Effector memory CD8-positive, alpha-beta T cell (primary cell): ENCODE results near the gene MYRF.
A peak's percentile ranks its signal among the peaks of the same experiment; 100 is the strongest.

Source experiments
- ATAC-seq: fragments of 150-1000 bp; cut with Tn5 transposase; replicated peaks from 2 replicates; pipeline ENCODE4 v1.10.0; 2021; ENCODE audit warnings: mild to moderate bottlenecking, moderate library complexity
- DNase-seq, 3 experiments: peaks; one replicate each; pipeline ENCODE4 v3.0.0; 2021
- H3K27ac Mint-ChIP-seq, 2 donors: one replicate each; pipeline ENCODE4 v1.8.0; 2022; ENCODE audit warnings: mild to moderate bottlenecking in 2 of 2, mixed read lengths in 2 of 2, moderate library complexity in 2 of 2
- H3K27me3 Mint-ChIP-seq, 2 donors: one replicate each; pipeline ENCODE4 v1.8.0; 2022; ENCODE audit warnings: mixed read lengths in 2 of 2
- H3K36me3 Mint-ChIP-seq: one replicate; pipeline ENCODE4 v1.8.0; 2022; ENCODE audit warnings: mild to moderate bottlenecking, moderate library complexity, mixed read lengths; ENCODE audit not compliant: insufficient read depth
- H3K4me1 Mint-ChIP-seq, 2 donors: one replicate each; pipeline ENCODE4 v1.8.0; 2022; ENCODE audit warnings: low read depth in 2 of 2, mixed read lengths in 2 of 2
- H3K4me3 Mint-ChIP-seq, 2 donors: one replicate each; pipeline ENCODE4 v1.8.0; 2022; ENCODE audit warnings: mild to moderate bottlenecking in 2 of 2, mixed read lengths in 2 of 2, moderate library complexity in 2 of 2
- H3K9me3 Mint-ChIP-seq, 2 donors: one replicate each; pipeline ENCODE4 v1.8.0; 2022; ENCODE audit warnings: mixed read lengths in 2 of 2

Gene MYRF

DNA sequence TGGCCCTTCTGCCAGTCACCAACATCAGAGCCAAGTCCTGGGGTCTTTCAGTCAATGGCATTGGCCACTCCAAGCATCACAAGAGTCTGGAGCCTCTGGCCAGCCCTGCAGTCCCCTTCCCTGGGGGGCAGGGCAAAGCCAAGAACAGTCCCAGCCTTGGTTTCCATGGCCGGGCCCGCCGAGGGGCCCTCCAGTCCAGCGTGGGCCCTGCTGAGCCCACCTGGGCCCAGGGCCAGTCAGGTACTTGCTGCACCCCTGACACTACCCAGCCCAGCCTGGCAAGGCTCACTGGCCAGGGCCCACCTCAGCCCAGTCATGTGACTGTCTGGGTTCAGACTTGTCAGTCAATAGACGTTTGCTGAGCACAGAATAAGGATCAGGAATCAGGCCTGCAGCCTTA is 29.1 kb downstream of the MYRF start:
- Mint-ChIP-seq H3K4me1 (peaks cover 11% of the 10 kb centered on the region in 2 donors), H3K9me3 (no peaks in the 10 kb centered on the region)

DNA sequence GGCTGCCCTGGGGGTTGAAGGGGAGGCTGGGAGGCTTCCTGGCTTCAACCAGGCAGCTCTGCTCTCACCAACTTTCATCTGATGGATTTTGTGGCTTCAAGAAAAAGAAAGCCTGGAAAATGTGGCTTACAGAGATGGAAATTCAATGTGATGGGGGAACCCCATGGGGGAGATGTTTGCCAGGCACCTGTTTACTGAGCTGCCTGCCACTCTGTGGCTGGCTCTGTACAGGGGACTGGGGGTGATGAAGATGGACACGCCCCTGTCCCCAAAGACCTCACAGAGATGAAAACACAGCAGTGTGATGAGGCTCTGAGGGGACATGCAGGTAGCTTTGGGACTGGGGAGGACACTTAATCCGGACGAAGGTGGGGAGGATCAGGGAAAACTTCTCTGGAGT is 29.9 kb downstream of the MYRF start:
- DNase-seq (no peak), ATAC-seq (no peak)
- Mint-ChIP-seq H3K9me3 (no peaks in the 10 kb centered on the region), H3K36me3 (peaks cover 3% of the 10 kb centered on the region), H3K4me1 (peaks cover 5% of the 10 kb centered on the region in 2 donors), H3K27me3 (no peaks in the 10 kb centered on the region), H3K4me3 (no peak overlapping the region), H3K27ac (no peak overlapping the region)

More for the DNA sequence above, 29.1 kb downstream of the MYRF start:
- DNase-seq = no peak
- ATAC-seq = no peak
- Mint-ChIP-seq H3K36me3 (peaks cover 7% of the 10 kb centered on the region), H3K4me3 (no peak overlapping the region), H3K27me3 (no peaks in the 10 kb centered on the region), H3K27ac (no peak overlapping the region)

DNA sequence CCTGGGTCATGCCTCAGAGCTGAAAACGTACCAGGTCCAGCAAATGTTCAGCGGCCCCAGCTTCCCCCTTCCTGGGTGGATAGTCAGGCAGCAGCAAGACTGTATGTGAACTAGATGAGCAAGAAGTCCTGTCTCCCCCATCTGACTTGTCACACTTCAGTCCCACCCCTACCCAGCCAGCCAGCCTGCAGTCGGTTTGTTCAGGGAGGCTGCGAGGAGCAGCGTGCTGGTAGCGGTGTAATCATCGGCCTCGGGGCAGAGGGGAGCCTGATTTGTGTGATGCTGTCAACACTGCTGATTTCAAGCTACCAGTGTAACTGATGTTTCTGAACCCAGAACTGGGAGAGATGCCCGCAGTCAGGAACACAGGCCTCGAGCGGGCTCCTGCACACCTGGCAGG is 30.4 kb downstream of the MYRF start:
- H3K4me1 Mint-ChIP-seq = peaks cover 3 to 4% of the 10 kb centered on the region in 2 donors
- H3K9me3 Mint-ChIP-seq = no peaks in the 10 kb centered on the region
- DNase-seq (no peak), ATAC-seq (no peak)
- peak overlapping the region in 1 of 2 donors; percentile 67 for H3K27ac Mint-ChIP-seq
- no peaks in the 10 kb centered on the region for H3K27me3 Mint-ChIP-seq
- H3K36me3 Mint-ChIP-seq = peaks cover 3% of the 10 kb centered on the region
- H3K4me3 Mint-ChIP-seq = no peak overlapping the region

DNA sequence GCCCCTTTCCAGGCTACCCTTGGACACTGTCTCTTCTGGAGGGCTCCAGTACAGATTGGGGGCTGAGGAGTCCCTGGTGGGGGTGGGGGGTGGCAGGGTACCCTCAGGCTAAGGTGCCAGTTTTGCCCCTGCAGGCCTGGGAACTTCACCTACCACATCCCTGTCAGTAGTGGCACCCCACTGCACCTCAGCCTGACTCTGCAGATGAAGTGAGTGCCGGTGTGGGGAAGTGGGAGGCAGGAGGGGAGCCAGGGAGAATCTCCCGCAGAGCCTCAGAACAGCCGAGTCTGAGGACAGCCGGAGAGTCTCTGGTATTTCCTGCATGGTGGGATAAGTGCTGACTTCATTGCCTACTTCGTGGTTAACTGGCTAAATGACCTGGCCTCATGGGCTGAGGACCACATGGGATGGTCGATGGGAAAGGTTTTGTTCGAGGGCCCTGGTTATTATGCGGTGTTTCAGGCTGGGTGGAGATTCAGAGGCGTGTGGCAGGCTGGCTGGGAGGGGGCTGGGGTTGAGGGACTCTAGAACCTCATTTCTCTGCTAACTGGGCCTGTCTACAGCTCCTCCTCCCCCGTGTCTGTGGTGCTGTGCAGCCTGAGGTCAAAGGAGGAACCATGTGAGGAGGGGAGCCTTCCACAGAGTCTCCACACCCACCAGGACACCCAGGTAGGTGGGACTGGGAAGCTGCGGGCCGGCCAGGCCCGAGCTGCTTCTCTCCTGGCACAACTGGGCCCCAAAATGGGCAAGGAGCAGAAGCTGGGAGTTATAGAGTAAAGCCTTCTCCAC is 31.5 kb downstream of the MYRF start:
- peaks cover 8% of the 10 kb centered on the region for H3K36me3 Mint-ChIP-seq
- H3K4me3 Mint-ChIP-seq = no peak overlapping the region
- H3K9me3 Mint-ChIP-seq = no peaks in the 10 kb centered on the region
- no peaks in the 10 kb centered on the region for H3K27me3 Mint-ChIP-seq
- H3K4me1 Mint-ChIP-seq = no peaks in the 10 kb centered on the region
- no peak for ATAC-seq
- no peak for DNase-seq
- H3K27ac Mint-ChIP-seq = peak overlapping the region; percentile 67 to 77

DNA sequence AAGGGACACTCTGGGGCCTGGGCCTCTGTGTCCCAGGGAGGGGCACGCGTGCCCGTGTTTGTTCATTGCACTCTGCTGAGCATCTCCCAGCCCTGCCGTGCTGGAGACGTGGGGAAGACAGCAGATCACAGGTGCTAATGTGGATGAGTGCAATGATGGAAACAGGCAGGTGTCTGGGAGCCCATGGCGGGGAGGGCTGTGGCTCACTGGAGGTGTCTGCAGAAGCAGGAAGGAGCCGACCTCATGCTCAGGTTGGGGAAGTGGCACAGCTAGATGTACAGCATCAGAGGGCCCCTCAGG is 32.0 kb downstream of the MYRF start:
- H3K9me3 Mint-ChIP-seq = no peaks in the 10 kb centered on the region
- H3K27ac Mint-ChIP-seq = peak overlapping the region; percentile 67 to 77
- H3K36me3 Mint-ChIP-seq = peaks cover 12% of the 10 kb centered on the region
- DNase-seq = no peak
- H3K4me3 Mint-ChIP-seq = no peak overlapping the region
- H3K4me1 Mint-ChIP-seq = no peaks in the 10 kb centered on the region
- ATAC-seq = no peak
- H3K27me3 Mint-ChIP-seq = no peaks in the 10 kb centered on the region

DNA sequence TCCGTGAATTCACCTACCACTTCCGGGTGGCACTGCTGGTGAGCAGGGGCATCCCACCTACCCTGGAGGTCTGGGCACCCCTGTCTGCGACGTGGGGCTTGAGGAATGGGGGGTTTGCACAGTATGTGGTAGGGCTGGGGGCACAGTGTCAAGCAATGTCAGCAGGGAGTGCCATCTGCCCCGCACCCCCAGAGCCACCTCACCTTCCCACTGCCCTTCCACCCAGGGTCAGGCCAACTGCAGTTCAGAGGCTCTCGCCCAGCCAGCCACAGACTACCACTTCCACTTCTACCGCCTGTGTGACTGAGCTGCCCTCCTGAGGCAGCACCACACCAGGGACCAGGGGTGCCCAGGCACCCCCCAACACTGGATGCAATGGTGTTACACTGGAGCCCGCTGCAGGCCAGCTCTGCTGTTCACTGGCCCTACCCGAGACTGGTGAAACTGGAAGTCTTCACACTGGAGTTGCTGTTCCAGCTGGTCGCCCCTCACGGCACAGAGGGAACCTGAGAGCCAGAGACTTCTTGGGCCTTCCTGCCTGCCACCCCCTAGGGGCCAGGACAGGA is 33.5 kb downstream of the MYRF start:
- peak overlapping the region in 1 of 2 donors; percentile 32 for H3K27ac Mint-ChIP-seq
- no peaks in the 10 kb centered on the region for H3K9me3 Mint-ChIP-seq
- no peak for ATAC-seq

DNA sequence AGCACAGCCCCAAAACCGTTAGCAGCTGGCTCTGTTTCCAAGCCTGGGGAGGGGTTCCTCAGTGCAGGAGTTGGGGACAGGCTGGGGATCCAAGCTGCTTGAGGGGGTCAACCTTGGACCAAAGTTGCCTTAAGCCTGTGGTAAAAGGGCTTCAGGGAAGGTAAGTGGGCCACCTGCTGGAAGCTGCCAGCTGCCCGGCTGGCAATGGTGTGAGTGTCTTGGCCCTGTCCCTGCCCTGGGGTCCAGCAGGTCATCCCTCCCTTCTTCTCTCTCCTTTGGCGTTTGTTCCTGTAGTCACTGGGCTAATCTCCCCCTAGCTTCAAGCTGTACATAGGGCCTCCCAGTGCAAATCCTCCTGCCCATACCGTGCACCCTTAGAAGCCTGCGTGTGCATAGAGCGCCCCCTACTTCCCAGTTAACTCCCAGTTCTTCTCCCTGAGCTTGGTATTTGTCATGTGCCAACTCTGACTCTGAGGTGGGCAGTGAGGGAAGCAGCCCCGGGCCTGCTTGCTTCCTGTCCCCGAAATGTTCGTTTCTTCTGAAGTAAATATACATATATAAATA is 35.6 kb downstream of the MYRF start:
- no peak for DNase-seq
- no peak for ATAC-seq
- H3K4me1 Mint-ChIP-seq = peaks cover 11 to 20% of the 10 kb centered on the region in 2 donors
- H3K27ac Mint-ChIP-seq = peak overlapping the region in 1 of 2 donors; percentile 77
- no peaks in the 10 kb centered on the region for H3K9me3 Mint-ChIP-seq
- H3K27me3 Mint-ChIP-seq = no peaks in the 10 kb centered on the region
- H3K36me3 Mint-ChIP-seq = peaks cover 28% of the 10 kb centered on the region
- H3K4me3 Mint-ChIP-seq = no peak overlapping the region

More for the DNA sequence above, 33.5 kb downstream of the MYRF start:
- DNase-seq = no peak
- Mint-ChIP-seq H3K27me3 (no peaks in the 10 kb centered on the region), H3K36me3 (peaks cover 17% of the 10 kb centered on the region), H3K4me3 (no peak overlapping the region), H3K4me1 (peaks cover 0 to 5% of the 10 kb centered on the region in 2 donors)

DNA sequence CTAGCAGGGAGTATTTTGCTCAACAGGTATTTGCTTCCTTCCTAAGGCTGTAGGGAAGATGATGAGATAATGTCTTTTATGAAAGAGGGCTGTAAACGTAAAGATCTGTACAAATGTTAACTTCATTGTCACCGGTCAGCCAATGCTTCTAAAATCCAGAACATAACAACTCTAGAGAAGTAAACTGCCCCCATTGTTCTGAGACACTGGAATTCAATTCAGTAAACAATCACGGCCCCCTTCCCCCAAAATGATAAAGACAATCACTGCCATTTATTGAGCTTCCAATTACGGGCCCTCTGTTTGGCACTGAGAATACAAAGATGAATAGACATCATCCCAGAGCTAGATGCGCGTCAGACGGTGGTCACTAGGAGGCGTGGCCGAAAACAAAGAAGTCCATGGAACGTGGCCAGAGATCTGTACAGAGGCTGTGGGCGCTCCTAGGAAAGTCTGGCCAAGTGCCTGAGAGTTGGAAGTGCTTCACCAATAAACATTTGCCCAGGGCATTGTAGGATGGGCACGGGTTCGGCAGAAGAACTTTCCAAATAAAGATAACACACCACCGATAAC is 39.4 kb downstream of the MYRF start:
- peak; percentile 34 to 49 (median 39) for DNase-seq
- Mint-ChIP-seq H3K27me3 (no peaks in the 10 kb centered on the region), H3K36me3 (peaks cover 35% of the 10 kb centered on the region), H3K9me3 (no peaks in the 10 kb centered on the region), H3K4me3 (peak overlapping the region; percentile 87 to 98), H3K4me1 (peaks cover 16 to 26% of the 10 kb centered on the region in 2 donors), H3K27ac (peak overlapping the region; percentile 97 to 100)
- peak; percentile 40 for ATAC-seq

DNA sequence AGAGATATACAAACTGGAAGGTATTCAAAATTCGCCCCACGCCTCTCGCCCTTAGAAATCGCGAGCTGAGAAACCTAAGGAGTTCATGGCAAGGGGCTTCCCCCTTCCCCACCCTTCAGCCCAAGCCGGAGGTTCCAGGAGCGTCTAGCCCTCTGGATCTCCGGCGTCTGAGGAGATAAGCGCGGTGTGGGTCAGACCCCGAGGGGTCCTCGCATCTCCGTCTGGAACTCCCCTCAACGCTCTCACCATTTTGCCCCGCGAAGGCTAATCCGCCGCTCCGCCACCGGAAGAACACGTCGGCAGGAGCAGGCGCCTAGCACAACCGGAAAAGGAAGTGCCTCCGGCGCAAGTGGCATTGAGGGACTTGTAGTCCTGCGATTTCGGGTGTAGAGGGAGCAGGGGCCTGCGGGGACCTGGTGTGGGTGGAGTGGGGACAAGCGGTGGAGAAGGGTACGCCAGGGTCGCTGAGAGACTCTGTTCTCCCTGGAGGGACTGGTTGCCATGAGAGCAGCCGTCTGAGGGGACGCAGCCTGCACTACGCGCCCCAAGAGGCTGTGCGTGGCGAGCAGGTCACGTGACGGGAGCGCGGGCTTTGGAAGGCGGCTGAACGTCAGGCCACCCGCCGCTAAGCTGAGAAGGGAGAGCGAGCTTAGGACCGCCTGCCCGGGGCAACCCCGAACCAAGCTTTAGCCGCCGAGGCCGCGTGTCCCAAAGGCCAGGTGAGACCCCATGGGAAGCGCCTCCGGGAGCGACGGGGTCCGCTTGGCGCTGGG is 40.1 kb downstream of the MYRF start, which contains the start of the genes FEN1 and TMEM258:
Gene FEN1, plus strand, starts transcription at position 602 of the 773 bp plus-strand sequence. CDS start 2,451 bp downstream, outside the sequence.
Gene TMEM258, minus strand, starts transcription at position 290 of the 773 bp plus-strand sequence. Its CDS starts 41 bp downstream, at position 249.
- Mint-ChIP-seq H3K27ac (peak within 1 kb of the TSS; percentile 97 to 100), H3K4me3 (peak within 1 kb of the TSS; percentile 87 to 98), H3K36me3 (peaks cover 35% of the 10 kb centered on the region), H3K9me3 (no peaks in the 10 kb centered on the region), H3K27me3 (no peaks in the 10 kb centered on the region), H3K4me1 (peaks cover 16 to 27% of the 10 kb centered on the region in 2 donors)
- peak; percentile 82 to 86 (median 84) for DNase-seq
- ATAC-seq = peak; percentile 87

DNA sequence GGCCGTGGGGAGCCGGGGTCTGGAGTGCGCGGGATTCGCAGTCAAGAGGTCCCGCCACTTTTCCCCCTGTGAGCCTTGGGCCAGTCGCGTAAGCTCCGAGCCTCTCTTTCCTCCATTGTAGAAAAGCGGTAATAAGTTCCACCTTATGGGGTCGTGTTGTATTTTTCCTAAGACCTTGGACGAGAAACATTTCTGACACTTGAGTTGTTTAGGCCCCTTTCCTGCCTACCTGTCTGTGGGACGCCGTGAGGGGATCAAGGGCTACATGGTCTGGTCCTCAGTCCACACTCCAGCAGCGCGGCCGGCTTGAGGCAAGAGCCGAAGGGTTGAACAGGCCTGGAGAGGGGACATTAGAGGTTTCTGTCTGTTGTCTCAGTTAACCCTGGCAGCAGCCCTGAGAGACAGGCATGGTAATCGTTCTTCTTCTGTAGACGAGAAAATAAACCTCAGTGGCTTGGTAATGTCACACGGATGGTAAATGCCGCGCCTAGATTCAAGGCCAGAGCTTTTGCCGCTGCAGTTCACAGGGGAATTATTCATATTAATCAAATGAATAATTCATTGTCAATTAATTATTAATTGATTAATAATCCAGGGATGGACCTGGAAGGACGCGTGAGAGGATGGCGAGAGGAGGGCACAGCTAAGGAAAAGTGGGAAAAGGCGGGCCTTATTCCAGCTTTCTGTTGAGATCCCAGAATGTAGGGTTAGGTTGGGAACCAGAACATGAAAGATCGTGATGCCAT is 40.8 kb downstream of the MYRF start:
- no peaks in the 10 kb centered on the region for H3K9me3 Mint-ChIP-seq
- H3K4me3 Mint-ChIP-seq = peak overlapping the region; percentile 87 to 98
- no peak for ATAC-seq
- DNase-seq = no peak
- H3K27ac Mint-ChIP-seq = peak overlapping the region; percentile 97 to 100
- peaks cover 35% of the 10 kb centered on the region for H3K36me3 Mint-ChIP-seq
- peaks cover 16 to 27% of the 10 kb centered on the region in 2 donors for H3K4me1 Mint-ChIP-seq
- H3K27me3 Mint-ChIP-seq = no peaks in the 10 kb centered on the region

DNA sequence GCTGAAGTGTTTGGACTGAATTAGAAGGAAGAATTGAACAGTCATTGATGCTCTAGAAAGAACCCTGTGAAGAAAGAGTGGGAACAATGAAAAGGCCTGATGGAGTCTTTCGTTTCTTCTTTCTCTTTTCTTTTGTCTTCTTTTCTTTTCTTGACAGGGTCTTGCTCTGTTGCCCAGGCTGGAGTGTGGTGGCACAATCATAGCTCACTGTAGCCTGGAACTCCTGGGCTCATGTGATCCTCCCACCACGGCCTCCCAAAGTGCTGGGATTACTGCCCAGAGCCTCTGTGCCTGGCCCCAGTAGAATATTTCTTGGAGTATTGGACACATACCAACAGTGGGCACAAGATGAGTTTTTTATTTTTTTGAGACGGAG is 41.4 kb downstream of the MYRF start:
- DNase-seq (no peak), ATAC-seq (no peak)
- peak overlapping the region; percentile 97 to 100 for H3K27ac Mint-ChIP-seq
- no peaks in the 10 kb centered on the region for H3K9me3 Mint-ChIP-seq
- H3K27me3 Mint-ChIP-seq = no peaks in the 10 kb centered on the region
- peaks cover 16 to 29% of the 10 kb centered on the region in 2 donors for H3K4me1 Mint-ChIP-seq
- H3K36me3 Mint-ChIP-seq = peaks cover 30% of the 10 kb centered on the region
- peak overlapping the region; percentile 87 to 98 for H3K4me3 Mint-ChIP-seq

DNA sequence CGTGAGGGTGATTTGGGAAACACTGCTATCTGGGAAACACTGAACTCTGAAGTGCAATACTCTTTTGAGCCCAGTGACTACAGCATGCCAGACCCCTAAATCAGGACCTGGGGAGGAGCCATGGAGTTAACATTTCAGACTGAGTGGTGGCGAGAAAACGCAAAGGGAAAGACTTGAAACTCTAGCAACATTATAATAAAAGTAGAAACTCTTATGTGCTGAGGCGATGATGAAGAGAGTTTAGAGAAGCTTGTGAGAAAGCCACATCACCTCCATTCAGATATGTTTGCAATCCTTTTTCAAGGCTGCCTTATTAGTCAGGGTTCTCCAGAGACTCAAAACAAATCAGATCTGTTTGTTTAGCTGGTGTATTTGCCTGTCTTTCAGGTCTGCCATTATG is 42.1 kb downstream of the MYRF start:
- Mint-ChIP-seq H3K36me3 (peaks cover 24% of the 10 kb centered on the region), H3K4me3 (no peak overlapping the region), H3K27ac (no peak overlapping the region), H3K4me1 (peaks cover 16 to 28% of the 10 kb centered on the region in 2 donors), H3K27me3 (no peaks in the 10 kb centered on the region), H3K9me3 (no peaks in the 10 kb centered on the region)
- DNase-seq = no peak
- ATAC-seq = no peak
